GOT3 (cell line): ENCODE results near the gene PSME2.

Source experiments
- DNase-seq: peaks from one replicate; lab custom pipeline; 2025; ENCODE audit warnings: mixed read lengths; lab: John Stamatoyannopoulos, UW

PSME2 gene

DNA sequence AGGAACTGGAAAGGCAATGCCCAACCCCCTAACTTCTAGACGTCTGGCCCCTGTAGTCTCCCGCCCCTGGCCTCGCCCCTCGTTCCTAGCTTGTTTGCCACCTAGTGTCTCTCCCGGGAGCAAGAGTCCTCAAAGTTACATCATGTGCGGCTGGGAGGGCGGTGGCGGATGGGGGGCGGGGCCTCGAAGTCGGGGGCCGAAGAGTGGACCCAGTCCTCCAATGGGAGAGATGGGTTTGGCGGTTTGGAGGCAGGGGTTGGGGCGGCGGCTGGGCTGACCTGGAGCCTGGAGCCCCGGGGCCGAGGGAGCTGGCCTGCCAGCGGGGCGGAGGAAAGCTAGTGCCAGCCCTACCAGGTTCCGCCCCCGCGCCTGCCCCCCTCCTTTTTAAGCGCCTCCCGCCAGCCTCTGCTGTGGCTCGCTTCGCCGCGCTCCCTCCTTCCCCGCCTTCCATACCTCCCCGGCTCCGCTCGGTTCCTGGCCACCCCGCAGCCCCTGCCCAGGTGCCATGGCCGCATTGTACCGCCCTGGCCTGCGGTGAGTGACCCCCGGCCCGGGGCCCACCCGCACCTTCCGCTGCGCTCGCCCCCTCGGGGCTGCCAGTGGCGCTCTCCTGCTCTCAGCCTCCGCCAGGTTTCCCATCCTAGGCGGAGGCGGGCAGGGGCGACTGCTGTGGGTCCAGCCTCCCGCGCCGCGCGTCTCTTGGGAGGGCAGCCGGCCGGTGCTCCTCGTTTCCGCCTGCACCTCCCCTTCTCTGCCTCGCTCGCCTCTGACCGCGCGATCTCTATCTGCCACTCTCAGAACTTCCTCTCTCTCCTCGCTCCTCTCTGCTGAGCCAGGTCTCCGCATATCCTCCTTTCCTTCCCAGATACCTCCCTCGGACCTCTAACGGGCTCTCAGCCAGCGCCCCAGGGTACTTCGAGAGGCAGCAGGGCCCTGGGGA lies 52.2 kb downstream of the PSME2 start, which contains the start of gene PCK2:
TSS of gene PCK2 (plus strand) at position 411 of the 940 bp plus-strand sequence. CDS start at position 506, 95 bp downstream.
- DNase-seq, result peak; percentile 35
